Activated CD4-positive, alpha-beta T cell treated with anti-CD3 and anti-CD28 coated beads for 1 hour (primary cell): Measurements from ENCODE around the gene SHROOM4.

Experiments used
- DNase-seq: peaks from one replicate; pipeline ENCODE4 v3.0.0-alpha.2; 2020

The SHROOM4 gene

GRCh38 chrX:50700921-50701320 lies 113.1 kb downstream of the SHROOM4 start:
- no peak for DNase-seq

- no peak for DNase-seq
Observed at GRCh38 chrX:50698944-50699343, 115.0 kb downstream of the SHROOM4 start.

GRCh38 chrX:50697691-50698090 lies 116.3 kb downstream of the SHROOM4 start:
- DNase-seq, result no peak

- DNase-seq, result no peak
Observed at GRCh38 chrX:50691820-50692219, 122.2 kb downstream of the SHROOM4 start.

GRCh38 chrX:50684871-50685270 lies 129.1 kb downstream of the SHROOM4 start:
- no peak for DNase-seq

- no peak for DNase-seq
Observed at GRCh38 chrX:50680990-50681389, 133.0 kb downstream of the SHROOM4 start.

DNA sequence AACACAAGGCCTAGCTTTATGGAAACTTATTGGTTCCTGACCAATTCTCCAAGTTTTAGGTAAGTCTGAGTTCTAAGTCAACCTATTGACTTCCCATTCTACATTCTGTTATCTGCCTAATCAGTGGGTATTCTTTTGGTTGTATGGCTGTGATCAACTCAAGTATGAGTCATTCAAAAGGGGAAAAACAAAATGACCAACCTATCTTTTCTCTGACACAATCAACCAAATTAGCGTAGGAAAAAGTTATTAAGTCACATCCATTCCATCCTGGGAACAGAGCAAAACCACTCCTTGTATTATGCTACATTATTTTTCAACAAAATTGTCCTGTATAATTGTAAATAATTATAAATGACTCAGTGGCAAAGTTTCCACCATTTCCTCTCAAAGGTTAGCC lies 136.2 kb downstream of the SHROOM4 start:
- DNase-seq, result no peak

DNA sequence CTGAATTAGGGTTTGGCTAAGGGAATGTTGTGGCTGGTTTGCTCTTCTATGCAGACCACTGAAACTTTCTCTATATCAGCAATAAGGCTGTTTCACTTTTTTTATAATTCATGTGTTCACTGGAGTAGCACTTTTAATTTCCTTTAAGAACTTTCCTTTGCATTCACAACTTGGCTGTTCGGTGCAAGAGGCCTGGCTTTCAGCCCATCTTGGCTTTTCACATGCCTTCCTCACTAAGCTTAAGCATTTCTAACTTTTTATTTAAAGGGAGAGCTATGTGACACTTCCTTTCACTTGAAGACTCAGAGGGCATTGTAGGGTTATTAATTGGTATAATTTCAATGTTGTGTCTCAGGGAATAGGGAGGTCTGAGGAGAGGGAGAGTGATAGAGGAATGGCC lies 142.3 kb downstream of the SHROOM4 start:
- no peak for DNase-seq

DNA sequence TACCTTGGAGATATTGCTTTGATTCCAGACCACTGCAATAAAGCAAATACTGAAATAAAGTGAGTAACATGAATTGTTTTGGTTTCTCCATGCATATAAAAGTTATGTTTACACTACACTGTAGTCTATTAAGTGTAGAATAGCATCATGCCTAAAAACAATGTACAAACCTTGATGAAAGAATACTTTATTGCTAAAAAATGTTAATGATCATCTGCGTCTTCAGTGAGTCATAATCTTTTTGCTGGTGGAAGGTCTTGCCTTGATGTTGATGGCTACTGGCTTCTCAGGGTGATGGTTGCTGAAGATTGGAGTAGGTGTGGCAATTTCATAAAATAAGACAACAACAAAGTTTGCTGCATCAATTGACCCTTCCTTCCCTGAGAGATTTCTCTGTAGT lies 145.1 kb downstream of the SHROOM4 start:
- no peak for DNase-seq

- no peak for DNase-seq
Observed at GRCh38 chrX:50648156-50648555, 165.8 kb downstream of the SHROOM4 start.

GRCh38 chrX:50644496-50644895 lies 169.5 kb downstream of the SHROOM4 start:
- no peak for DNase-seq

DNA sequence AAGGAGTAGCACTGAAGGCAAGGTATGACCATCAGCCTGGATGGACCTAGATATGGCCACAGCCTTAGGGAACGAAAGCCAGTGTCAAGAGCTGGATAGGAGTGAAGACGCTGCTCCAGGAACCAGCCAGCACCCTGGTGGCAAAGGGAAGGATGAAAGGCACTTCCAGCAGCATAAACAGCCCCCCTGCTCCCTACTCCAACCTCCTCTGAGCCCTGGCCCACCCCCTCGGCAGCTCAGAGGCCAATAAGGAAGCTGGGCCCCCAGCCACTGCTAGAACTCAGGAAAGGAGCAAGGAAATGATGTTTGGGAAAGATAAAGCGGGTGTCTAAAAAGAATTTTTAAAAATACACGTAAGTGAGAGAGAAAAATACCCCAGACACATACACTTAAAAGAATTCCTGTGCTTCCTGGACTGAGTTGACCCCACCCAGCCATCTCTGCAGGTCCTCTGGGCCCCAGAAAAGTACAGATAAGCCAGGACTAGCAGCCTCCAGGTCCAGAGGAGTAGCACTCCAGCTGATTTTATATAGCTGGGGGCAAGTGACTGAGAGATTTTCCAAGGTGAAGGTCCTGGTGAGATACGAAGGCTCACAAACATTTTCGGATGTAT lies 170.4 kb downstream of the SHROOM4 start:
- no peak for DNase-seq

DNA sequence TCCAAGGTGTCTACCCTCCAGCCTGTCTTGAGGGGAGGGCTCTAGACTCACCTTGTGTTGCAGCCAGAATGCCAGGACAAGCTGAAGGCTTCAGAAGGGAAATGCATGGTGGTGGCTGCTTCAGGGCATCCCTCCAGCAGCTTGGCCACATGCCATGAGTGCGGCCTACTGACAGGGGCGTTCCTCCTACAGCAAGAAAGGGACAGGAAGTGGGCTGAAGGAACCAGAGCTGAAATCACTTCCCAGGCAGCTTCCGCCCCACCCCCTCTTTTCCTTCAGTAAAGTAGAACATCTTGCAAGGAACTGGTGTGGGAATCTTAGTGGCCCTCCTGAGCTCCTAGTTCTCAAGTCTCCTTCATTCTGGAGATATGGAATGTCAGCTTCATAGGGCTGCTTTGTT lies 175.9 kb downstream of the SHROOM4 start:
- DNase-seq, result no peak

DNA sequence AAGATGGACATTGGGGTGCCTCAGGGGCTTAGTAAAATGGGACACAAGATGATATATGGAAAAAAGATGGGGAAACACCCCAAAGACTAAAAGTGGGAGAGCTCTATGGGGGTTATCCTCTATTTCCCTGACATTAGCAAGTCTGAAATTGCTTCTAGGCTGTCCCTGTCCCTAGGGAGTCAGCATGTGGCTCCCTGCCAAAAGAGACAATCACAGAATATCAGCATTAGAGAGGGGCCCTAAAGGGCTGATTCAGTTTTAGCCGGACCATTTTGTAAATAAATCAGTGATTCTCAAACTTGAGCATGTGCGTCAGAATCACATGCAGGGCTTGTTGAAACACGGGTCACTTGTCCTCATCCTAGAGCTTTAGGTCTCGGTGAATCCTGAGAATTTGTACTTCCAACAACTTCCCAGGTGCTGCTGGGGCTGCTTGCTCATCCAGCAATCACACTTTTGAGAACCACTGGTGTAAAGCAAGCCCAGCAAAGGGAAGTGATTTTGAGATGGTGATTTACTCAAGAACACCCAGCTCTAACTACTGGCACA lies 178.1 kb downstream of the SHROOM4 start:
- DNase-seq, result no peak

GRCh38 chrX:50635162-50635561 lies 178.8 kb downstream of the SHROOM4 start:
- DNase-seq, result no peak

DNA sequence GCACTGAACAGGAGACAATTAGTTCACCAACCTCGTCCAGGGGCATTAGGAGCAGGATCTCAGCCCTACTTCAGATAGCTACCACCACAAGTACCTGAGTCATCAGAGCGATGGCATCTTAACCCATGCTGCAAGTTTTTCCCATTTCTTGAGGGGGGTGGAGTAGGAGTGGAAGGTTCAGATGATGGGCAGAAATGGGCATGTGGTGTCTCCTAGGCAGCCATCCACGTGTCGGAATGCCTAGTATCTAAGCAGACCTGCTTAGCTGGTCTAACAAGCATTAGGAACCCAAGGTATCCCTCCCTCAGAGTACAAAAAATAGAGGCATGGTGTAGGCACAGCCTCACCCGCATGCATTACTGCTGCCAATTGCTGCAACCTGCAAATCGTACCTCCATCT lies 184.2 kb downstream of the SHROOM4 start:
- DNase-seq, result no peak

DNA sequence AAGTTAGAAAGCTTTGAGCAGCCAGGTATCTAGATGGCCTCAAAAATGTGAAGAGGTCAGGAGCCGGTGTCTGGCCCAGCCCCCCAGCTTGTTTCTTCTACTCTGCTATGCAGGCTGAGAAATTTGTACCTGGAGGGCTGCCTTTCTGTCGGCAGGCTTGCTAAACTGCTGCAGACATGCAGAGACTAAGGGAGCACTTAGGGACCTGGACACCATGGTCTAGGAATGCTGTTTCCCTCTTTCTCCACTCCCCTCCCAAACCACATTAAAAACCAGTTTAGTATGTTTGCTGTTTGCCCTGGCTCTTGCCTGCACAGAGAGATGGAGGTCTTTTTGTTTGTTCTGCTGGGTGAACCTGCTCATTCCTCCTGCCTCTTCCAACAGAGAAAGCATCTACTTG lies 186.3 kb downstream of the SHROOM4 start:
- no peak for DNase-seq

GRCh38 chrX:50626432-50626831 lies 187.6 kb downstream of the SHROOM4 start:
- no peak for DNase-seq

DNA sequence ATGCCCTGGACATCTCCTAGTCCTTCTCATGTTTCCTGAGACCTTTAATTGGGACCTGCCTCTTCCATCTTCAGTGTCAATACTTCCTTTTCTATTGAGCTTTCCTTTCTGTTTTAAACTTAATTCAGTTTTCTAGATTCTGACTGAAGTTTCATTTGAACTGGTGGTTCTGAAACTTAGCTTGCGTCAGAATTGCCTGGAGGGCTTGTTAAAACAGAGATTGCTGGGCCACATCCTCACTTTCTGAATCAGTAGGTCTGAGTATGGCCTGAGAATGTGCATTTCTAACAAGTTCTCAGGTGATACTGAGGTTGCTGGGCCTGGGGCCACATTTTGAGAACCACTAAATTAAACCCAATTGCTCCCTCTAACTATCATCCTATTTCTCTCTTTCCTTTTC lies 191.2 kb downstream of the SHROOM4 start:
- no peak for DNase-seq

- DNase-seq, result no peak
Observed at GRCh38 chrX:50618788-50619558, 195.0 kb downstream of the SHROOM4 start.

GRCh38 chrX:50617183-50617582 lies 196.8 kb downstream of the SHROOM4 start:
- no peak for DNase-seq

GRCh38 chrX:50615570-50616158 lies 198.3 kb downstream of the SHROOM4 start:
- no peak for DNase-seq

DNA sequence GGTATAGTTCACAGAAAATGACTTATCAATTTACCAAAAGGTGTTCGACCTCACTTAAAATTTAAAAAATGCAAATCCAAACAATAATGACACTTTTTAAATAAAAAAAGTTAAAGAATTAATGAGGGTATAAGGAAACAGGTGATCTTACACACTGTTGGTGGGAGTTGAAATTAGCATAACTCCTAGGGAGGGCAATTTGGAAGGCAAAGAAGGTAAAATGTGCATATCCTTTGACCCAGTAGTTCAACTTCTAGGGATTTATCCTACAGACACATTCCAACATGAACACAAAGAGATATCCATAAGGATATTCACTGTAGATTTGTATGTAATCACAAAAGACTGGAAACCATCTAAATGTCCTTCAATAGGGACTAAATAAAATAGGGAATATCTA lies 199.5 kb downstream of the SHROOM4 start:
- DNase-seq, result no peak

DNA sequence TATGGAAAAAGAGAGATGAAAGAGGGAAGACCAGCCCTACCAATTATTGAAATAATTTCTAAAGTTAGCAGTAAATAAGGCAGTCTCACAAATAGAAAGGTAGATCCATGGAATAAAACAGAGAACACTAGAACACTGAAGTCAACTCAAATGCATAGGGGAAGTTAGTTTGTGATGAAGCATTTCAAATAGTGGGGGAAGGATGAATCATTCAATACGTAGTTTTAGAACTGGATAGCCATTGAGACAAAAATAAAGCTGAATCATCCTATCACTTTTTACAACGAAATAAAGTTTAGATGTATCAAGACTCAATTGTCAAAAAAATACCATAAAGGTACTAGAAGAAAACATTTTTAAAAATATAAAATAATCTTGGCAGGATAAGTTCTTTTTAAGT lies 200.1 kb downstream of the SHROOM4 start:
- no peak for DNase-seq
